HG03175 (cell line): ENCODE results near the gene FLCN.
"Not testable (repeated sequence)": the region's sequence is repeated elsewhere in the genome, so short reads cannot be mapped to it uniquely, and the experiment has no call there.

ENCODE experiments used
- ATAC-seq: cut with Tn5 transposase; IDR thresholded peaks from one replicate; pipeline ENCODE4 v1.9.1; 2021; ENCODE audit warnings: mild to moderate bottlenecking, moderate library complexity; ENCODE audit not compliant: unreplicated experiment

Gene FLCN, protein sequence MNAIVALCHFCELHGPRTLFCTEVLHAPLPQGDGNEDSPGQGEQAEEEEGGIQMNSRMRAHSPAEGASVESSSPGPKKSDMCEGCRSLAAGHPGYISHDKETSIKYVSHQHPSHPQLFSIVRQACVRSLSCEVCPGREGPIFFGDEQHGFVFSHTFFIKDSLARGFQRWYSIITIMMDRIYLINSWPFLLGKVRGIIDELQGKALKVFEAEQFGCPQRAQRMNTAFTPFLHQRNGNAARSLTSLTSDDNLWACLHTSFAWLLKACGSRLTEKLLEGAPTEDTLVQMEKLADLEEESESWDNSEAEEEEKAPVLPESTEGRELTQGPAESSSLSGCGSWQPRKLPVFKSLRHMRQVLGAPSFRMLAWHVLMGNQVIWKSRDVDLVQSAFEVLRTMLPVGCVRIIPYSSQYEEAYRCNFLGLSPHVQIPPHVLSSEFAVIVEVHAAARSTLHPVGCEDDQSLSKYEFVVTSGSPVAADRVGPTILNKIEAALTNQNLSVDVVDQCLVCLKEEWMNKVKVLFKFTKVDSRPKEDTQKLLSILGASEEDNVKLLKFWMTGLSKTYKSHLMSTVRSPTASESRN

DNA sequence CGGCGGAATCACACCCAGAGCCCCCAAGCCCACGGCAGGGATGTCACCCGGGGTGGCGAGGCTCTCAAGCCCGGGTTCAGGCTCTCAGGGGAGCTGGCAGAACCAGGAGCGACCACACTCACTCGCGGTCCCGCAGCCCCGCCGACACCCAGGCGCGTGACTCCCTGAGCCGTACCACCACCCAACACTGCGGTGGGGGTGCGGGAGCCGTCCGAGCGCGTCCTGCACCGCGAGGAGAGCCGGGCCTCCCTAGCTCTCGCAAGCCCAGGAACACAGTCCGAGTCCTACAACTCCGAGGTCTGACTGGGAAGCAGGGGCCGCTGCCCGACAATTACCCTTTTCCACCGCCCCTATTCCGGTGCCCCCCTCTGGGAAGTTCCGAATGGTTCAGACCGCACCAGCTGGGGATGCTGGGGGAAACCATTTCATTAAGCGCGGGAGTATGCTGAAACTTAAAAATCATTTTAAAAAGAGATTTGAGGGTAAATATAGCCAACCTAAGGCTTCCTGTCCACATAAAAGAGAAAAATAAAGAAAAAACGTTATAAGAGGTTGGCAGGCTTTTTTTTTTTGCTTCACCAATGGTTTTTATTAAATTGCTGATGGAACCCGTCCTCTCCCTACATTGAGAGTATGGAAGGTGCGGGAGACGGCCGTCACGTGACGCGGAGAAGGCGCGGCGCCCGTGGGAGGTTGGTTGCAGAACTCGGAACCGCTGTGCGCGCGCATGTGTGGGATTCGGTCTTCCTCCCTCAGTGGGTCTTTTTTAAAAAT lies at the start of gene FLCN:
Gene FLCN (minus strand): TSS at position 143 of the 774 bp plus-strand sequence. CDS start 9,031 bp downstream, outside the sequence.
- peak; percentile 84 for ATAC-seq

DNA sequence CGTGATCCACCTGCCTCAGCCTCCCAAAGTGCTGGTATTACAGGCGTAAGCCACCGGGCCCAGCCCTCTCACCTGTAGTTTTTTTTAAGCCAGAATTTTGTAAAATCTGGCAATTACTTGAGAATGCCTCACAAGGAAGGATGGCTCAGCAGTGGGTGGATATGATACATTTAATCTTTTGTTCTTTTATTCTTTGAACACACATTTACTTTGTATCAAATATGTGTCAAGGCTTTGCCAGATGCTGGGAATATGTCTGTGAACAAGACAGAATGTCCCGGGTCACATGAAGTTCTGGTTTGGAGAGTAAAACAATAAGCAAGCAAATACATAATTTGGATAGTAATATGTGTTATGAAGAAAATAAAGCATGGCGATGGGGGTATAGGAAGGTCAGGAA lies 49.0 kb upstream of the FLCN start:
- ATAC-seq = no peak

DNA sequence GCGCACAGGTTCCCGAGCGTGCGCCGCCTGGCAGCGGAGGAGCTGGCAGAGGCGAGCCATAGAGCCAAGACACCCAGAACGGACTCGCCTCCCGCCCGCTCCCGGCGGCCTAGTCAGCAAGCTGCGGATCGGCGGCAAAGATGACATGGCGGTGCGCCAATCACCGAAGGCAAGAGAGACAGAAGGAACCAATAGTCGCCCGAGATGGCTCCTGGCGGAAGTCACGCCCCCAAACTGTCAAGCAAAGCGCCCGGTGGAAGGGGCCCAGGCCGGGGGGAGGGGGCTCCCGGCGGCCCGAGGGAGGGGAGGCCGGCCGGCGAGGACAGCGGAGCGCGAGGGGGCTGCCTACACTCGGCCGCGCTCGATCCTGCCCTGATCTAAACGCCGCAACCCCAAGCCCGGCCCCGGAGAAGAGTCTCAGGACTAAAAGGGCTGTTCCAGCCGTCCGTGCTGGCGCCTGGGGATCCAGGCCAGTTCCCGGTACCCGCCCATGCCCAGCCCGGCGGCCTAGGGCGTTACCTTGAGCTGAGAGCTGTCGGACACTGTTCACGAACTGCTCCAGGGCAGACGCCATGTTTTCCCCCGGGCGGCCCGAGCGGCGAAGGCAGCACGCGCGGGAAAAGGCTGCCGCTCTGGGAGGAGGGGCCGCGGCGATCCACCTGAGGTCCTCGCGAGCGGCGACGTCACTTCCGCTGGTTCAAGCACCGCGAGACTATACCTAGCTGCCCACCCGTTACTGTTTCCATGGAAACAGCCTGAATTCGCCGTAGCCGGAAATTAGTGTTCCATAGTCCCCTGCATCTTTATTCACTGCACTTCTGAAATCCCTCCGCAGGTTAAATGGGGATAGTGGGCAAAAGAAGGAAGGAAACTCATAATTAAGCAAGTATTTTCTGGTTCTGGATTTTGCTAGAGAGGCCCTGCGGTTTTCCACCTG lies 43.9 kb upstream of the FLCN start, which contains the start of gene COPS3:
Gene COPS3 (minus strand): TSS at position 634 of the 937 bp plus-strand sequence. CDS start 60 bp downstream, at position 574.
- ATAC-seq = peak; percentile 89

DNA sequence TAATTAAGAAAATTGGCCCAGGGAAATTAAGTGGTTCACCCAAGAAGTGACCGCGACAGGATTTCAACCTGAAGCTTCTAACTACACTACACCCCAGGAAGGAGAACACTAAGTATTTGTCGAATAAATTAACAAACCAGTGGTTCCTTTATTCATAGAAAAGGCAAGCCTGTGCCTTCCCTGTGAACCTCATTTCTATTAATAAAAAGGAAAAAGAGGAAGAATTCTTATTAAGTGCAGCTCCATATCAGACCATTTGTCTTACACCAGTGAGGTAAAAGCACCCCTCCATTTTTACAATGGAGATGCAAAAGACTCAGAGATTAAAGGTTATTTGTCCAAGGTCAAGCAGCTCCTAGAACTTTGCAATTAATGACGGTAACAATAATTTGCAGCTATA lies 42.3 kb upstream of the FLCN start:
- ATAC-seq = no peak

DNA sequence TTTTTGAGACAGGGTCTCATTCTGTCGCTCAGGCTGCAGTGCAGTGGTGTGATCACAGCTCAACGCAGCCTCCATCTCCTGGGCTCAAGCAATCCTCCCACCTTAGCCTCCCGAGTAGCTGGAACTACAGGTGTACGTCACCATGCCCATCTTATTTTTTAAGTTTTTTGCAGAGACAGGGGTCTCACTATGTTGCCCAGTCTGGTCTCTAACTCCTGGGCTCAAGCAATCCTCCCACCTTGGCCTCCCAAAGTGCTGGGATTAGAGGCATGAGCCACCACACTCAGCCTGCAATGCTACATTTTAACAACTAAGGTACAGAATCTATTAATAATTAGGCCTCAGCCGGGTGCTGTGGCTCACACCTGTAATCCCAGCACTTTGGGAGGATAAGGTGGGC lies 40.5 kb upstream of the FLCN start:
- ATAC-seq = not testable (repeated sequence)

DNA sequence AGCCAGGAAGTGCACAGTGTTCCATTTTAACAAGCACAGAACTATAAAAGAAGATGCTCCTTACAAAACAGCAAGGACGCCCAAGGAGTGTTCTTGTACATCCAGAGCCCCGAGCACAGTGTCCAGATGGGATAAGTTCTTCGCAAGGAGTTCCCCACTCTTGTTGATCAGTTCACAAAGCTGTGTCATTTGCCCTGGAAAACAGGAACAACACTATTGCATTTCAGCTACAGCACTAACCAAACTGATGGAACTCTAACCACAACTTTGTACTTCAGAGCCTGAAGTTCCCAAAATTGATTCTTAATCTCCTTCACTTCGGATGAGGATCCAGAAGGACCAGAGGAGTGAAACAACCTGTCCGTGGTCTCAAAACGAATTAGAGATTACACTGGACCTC lies 39.0 kb upstream of the FLCN start:
- no peak for ATAC-seq

DNA sequence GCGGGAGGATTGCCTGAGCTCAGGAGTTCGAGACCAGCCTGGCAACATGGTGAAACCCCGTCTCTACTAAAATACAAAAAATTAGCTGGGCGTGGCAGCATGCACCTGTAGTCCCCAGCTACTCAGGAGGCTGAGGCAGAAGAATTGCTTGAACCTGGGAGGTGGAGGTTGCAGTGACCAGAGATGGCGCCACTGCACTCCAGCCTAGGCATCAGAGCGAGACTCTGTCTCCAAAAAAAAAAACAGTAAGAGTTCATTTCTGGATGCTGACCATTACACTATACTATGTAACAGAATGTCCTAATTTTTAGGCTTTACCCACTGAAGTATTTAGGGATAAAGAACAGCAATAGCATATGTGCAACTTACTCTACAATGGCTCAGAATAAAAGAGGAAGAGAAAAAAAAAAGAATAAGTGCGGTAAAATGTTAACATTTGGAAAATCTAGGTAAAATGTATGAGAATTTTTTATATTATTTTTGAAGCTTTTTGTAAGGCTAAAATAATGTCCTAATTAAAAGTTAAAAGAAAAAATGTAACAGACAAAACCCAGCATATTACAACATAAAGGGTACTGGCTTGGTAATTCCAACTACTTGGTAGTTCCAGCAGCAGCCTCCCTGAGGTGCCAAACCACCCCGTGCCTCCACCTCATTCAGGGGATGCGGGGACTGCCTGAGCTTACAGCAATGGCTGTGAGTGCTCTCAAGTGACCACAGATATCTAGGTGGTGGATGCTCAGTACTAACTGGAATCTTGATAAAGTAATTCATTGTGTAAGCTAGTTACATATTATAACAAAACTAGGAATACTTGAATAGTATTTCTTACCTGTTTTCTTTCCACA lies 33.2 kb upstream of the FLCN start:
- no peak for ATAC-seq

DNA sequence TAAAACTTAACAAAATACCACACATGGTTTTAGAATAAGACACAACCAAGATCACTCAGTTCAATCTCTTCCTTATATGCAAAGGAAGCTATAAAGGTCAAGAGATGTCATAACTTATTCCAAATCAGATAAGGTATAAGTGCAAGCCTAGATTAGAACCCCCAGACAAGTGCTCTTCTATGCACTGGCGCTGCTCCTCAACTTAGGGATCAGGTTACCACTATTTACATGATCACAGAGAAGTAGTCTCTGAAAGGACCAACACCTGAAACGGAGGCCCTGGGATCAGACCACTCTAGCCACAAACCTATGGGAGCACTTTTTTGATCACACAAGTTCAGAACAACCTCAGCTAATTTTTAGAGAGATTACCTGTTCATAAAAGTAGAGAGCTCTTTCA lies 27.5 kb upstream of the FLCN start:
- ATAC-seq = no peak

DNA sequence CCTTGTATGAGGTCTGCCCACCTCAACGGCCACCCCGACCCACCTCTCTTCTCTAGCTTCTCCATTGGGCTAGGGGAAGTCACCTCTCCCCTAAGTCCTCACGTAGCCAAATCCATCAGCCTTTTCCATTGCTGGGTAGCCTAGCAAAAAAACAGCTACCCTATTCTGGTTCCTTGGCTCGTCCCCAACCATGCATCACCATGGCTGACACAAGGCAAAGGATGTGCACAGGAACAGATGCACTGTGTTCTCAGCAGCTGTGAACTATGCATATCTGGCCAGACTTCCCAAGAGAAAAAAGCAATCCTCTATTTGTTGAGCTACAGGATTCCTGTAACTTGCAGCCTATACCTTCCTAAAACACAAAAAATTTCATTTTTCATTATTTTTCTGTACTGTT lies 22.0 kb upstream of the FLCN start:
- no peak for ATAC-seq

DNA sequence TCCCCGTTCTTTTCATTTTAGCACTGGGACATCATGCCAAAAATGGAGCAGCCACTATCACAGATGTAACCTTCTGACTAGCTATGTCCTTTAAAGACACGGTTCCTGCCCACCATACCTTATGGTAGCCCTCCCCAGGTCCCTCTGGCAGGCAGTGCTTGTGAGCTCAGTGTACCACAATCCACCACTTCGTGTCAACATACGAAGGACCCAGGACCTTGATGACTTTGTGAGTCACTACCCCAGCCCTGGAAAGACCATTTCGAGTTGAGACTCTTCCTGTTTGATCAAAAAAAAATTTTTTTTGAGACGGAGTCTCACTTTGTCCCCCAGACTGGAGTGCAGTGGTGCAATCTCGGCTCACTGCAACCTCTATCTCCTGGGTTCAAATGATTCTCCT lies 21.0 kb upstream of the FLCN start:
- ATAC-seq = no peak

DNA sequence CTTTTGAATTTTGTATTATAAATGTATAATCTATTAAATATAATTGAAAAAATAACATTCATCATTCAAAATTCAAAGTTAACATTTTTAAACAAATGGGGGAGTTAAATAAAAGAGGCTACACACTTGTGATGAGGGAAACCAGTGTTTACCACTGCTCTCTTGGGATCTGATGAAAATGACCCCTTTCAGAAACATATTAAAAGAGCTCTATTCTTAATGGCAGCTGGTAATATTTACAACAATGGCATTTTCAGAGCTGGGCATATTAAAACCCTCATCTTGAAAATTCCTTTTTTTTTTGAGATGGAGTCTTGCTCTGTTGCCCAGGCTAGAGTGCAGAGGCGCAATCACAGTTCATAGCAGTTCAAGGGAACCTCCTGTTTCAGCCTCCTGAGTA lies 19.3 kb upstream of the FLCN start:
- ATAC-seq = no peak

DNA sequence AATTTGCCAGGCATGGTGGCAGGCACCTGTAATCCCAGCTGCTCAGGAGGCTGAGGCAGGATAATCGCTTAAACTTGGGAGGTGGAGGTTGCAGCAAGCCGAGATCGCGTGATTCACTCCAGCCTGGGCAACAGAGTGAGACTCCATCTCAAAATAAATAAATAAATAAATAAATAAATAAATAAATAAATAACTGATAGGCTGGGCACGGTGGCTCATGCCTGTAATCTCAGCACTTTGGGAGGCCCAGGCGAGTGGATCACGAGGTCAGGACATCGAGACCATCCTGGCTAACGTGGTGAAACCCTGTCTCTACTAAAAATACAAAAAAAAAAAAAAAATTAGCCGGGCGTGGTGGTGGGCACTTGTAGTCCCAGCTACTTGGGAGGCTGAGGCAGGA lies 18.7 kb upstream of the FLCN start:
- not testable (repeated sequence) for ATAC-seq

DNA sequence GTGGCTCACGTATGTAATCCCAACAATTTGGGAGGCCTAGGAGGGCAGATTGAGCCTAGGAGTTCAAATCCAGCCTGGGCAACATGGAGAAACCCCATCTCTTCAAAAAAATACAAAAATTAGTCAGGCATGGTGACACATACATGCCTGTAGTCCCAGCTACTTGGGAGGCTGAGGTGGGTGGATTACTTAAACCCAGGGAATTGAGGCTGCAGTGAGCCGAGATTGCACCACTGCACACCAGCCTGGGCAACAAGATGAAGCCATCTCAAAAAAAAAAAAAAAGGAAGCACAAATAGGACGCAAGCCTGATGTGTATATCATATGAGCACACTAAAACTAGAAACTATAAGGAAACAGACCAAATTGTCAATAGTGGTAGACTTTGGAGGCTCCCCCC lies 17.1 kb upstream of the FLCN start:
- ATAC-seq = no peak

DNA sequence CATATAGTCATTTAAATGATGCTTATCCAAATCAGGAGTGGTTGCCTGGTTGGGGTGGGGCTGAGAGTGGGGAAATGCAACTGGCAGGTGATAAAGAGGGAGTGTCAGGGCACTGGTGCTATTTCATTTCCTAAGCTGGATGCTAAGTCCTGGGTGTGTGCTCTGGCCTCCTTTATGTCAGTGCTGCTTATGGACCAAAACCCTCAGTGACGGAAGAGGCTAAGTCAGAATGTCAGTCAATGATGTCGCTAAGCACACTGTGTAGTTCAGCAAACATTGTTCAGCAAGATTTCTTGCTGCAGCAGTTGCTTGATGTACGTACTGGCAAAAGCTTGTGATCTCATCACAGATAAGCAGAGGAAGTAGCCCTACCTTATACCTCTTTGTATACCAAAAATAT lies 16.4 kb upstream of the FLCN start:
- ATAC-seq = no peak

DNA sequence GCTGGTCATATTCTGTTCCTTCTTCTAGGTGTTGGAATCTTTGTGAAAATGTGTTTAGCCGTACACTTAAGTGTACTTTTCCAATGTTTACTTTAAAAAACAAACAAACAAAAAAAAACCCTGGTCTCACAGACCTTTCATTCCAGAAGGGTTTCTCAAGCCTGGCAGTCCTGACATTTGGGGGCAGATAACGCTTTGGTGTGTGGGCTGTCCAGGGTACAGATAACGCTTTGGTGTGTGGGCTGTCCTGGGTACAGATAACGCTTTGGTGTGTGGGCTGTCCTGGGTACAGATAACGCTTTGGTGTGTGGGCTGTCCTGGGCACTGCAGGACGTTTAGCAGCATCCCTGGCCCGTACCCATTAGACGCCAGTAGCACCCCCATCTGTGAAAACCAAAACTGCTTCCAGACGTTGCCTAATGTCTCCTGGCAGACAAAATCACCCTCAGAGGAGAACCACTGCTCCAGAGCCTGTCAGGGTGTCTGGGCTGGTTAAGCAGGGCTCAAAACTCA lies 15.2 kb upstream of the FLCN start:
- ATAC-seq = no peak

DNA sequence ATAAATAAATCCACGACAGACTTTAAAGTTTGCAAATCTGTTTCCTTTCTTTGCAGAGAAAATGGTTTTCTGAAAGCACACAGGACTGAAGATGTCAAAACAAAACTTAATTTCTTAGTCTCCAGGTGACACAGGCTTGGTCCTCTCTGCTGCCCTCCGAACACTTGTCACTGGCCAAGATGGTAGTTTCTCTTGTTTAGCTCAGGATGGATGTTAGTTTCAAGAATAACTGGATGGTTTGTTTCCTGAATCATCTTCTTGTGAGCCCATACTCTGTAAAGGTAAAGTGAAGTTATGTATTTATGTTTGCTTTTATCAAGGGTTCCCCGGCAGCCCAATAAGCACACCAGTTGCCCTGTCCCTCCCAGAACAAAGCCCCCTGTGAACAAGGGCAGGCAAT lies 9.9 kb upstream of the FLCN start:
- no peak for ATAC-seq

DNA sequence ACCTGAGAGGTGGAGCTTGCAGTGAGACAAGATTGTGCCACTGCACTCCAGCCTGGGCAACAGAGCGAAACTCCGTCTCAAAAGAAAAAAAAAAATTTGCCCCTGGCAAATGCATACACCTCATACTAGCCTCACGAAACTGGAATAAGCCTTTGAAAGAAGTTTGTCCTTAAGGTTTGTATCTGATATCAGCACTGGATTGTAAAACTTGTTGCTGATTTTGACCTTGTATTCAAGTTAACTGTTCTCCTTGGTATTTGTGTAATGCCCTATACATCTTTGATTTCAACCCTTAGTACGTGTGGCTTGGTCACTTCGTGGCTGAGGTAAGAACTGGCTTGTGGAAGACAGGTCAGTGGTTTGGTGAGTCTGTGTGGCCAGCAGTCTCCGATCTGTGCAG lies 6.2 kb upstream of the FLCN start:
- no peak for ATAC-seq

DNA sequence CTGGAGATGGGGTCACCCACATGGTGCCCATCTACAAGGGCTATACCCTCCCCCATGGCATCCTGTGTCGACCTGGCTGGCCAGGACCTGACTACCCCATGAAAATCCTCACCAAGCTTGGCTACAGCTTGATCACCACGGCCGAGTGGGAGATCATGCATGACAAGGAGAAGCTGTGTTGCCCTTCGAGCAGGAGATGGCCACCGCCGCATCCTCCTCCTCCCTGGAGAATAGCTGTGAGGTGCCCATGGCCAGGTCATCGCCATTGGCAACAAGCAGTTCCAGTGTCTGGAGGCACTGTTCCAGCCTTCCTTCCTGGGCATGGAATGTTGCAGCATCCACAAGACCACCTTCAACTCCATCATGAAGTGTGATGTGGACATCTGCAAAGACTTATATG lies 5.3 kb upstream of the FLCN start:
- ATAC-seq = no peak

DNA sequence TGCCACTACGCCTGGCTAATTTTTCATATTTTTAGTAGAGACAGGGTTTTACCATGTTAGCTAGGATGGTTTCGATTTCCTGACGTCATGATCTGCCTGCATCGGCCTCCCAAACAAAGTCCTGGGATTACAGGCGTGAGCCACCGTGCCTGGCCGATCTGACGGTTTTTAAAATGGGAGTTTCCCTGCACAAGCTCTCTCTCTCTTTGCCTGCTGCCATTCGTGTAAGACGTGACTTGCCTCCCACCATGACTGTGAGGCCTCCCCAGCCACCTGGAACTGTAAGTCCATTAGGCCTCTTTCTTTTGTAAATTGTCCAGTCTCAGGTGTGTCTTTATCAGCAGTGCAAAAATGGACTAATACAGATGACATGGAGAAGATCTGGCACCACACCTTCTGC lies 4.7 kb upstream of the FLCN start:
- ATAC-seq = no peak

DNA sequence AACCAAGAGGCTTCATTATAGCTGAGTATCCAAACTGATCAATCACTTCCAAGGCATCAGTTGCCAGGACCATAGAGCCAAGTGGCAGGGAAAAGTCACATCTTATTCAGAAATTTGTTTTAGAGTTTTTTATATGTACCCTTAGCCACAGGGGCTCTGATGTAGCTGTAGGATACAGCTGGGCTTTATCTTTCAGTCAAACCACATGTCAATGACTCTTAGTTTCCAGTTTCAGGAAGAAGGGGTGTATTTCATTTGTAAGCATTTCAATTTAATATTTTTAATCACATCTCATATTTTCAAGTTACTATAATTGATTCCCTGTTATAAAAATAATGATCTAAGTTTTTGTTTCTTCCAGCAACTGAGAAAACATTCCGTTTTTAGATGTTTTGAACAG lies 2.9 kb upstream of the FLCN start:
- no peak for ATAC-seq
